HG02840 (cell line): ENCODE results near the gene JARID2.

Experiments
- ATAC-seq: cut with Tn5 transposase; IDR thresholded peaks from one replicate; pipeline ENCODE4 v1.9.1; 2021; ENCODE audit warnings: mild to moderate bottlenecking, moderate library complexity, moderate number of reproducible peaks; ENCODE audit not compliant: unreplicated experiment, low FRiP score

Gene JARID2

DNA sequence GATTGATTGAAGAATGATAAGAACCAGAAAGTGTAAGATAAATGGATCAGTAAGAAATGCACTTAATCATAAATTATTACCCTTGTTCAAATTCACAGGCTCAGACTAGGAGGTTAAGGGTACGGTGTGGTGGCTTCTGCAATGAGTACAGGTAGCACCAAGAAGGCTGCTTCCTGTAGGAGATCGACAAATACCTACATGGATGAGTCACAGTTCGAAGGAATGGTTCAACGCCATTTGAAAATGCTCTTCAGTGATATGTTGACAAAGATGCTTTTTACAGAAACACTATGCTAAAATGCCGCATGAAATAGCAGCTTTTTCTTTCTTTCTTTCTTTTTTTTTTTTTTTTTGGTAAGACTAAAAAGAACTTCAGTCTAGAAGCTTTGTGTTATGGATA, 300.7 kb downstream of the JARID2 start:
- no peak for ATAC-seq

DNA sequence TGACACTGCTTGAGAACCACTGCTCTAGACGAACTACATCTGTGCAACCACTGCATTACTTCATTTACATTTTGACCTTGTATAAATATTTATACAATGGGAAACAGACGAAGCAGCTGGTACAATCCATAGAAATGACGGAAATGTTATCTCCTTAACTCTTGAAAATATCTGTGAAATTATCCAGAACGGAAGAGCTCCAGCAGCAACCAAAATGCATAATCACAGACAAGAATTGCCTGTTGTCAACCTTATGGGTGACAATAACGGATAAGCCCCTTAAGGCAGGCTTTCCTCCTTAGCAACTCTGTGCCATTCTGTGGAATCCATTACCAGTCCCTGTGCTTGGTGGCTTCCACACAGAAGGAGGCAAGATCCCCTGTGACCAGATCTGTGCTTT, 301.5 kb downstream of the JARID2 start:
- ATAC-seq, result no peak

- ATAC-seq, result no peak
Observed at GRCh38 chr6:15549371-15549770, 303.5 kb downstream of the JARID2 start.

DNA sequence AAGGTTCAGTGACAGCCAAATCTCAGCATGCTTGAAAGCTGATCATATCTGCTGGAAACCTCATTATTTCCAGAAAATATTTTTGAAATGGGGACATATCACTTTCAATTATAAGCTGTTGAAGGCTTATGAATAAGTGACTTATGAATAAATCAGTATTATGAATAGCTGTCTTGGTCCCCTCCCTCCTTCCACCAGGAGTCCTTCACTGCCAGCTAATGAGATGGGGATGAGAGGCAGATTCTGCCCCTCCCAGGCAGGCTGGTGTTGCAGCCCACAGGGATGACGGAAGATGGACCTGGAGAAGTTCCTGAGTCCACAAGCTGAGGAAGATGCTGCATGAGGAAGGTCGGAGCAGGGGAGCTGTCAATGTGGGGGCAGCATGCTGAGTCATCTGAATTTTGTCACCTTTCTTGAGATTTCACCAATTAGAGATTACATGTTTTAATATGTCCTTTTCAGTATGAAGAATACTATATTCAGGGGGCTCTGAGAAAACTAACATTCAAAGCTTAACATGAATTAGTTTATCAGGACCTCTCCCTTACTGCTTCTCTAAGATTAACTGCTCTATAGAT, 304.8 kb downstream of the JARID2 start:
- ATAC-seq, result no peak

DNA sequence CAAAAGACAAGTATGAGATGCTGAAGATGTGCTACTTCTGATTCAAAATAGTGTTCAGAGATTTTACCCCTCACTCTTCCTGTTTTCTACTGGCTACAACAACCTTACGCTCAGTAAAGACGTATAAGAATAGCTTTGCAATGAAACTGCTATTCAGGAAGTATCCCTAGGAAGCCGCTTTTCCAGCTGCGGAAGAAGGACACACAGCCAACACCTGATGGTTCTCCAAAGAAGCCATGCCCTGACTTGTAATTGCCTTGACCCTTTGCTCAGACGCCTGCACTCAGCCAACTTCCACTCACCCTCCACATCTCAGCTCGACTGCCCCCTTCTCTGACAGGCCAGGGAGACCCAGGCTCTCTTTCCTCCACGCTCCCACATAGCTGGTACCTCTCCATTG, 305.4 kb downstream of the JARID2 start:
- ATAC-seq, result no peak

DNA sequence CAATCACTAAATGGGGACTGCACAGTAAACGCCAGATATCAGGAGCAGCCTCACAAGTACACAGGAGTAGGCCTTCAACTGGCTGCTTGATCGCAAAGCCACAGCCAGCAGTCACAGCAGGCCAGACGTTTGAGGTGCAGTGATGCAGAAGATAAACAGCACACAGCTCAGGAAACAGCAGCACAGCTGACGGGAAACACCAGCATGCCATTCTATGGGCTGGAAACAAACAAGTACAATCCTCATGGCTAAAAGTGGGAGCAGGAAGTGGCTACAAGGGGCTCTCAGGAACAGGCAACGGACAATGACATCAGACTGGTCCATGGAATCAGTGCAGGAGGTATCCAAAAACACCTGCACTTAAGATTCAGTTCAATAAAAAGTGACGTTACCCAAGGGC, 305.9 kb downstream of the JARID2 start:
- ATAC-seq, result no peak

DNA sequence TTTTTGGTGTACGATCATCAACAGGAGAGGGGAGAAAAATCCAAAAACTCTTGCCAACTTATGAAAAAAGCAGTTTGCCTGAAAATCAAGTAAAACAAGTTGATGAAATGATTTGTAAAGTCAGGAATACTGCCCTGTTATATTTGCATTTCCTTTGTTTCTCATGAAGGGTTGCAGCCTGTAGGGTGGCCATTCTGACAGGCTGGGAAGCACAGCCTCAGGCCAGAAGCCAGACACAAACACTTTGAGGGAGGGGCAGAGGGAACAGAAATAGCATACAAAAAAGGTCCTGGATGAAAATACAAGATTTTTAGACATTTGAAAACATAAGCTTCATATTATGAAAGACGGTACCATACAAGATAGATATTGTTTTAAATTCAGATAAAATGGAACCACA, 307.2 kb downstream of the JARID2 start:
- ATAC-seq, result no peak

DNA sequence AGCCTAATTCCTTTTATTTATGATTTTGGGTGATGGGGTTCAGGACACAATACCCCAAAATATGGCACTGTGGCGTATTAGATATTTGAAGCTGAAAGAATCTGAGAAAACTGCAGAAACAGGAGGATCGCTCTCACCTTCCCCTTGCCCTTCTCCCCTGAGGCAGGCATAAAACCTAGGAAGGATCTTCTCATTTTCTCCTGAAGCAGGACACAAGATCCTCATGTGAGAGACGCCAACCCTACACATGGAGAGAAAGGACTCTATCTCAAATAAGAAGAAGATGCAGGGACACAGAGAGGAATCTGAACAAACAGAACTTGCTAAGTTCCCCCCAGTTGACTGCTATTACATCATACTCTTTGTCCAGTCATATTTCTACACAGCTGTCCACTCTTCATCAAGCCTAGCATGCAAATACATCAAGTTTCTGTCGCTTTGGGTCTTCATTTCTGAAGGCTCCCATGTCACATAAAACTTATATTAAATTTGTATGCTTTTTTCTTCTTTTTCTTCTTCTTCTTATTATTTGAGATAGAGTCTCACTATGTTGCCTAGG, 307.9 kb downstream of the JARID2 start:
- no peak for ATAC-seq

- ATAC-seq, result no peak
Observed at GRCh38 chr6:15554728-15555100, 308.8 kb downstream of the JARID2 start.

DNA sequence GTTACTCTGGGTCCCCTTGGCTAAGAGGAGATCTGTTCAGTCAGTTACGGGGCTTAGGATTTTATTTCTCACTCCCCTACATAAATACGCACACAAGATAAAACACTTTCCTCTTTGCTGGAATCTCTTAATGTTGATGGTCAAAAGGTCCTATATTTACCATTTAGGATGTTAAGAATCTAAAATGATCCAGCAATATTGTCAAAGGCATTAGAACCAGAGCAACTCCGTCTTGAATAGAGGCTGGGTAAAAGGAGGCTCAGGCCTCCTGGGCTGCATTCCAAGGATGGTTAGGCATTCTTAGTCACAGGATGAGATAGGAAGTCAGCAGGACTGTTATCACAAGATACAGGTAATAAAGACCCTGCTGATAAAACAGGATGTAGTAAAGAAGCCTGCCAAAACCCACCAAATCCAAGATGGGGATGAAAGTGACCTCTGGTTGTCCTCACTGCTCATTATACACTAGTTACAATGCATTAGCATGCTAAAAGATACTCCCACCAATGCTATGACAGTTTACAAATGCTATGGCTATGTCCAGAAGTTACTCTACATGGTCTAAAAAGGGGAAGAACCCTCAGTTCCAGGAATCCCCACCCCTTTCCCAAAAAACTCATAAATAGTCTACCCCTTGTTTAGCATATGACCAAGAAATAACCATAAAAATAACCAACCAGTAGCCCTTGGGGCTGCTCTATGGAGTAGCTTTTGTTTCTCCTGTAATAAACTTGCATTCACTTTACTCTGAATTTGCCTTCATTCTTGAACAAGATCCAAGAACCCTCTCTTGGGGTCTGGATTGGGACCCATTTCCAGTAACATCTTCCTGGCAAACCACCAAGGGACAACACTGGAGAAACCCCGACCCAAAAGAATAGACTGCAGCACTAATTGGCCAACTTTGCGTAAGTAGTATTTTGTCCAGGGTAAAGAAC, 309.5 kb downstream of the JARID2 start:
- ATAC-seq, result no peak

GRCh38 chr6:15556711-15557110, 310.8 kb downstream of the JARID2 start:
- no peak for ATAC-seq

DNA sequence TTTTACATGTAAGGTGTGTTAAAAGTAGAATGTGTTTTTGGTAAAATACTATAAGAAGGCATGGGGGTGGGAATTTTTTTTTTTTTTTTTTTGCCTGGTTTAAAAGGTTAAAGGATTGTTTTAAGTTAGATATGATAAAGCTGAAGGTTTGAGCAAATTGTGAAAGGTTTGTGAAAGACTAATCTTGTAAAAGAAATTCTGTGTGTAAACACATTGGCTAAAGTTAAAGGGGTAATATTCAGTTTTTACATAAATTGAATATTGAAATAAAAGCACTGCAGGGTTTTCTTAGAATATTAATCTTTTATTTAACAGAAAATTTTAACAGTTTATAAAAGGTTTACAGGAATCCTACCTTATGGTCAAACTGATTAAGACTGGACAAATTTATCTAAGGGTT, 311.3 kb downstream of the JARID2 start:
- ATAC-seq, result no peak

DNA sequence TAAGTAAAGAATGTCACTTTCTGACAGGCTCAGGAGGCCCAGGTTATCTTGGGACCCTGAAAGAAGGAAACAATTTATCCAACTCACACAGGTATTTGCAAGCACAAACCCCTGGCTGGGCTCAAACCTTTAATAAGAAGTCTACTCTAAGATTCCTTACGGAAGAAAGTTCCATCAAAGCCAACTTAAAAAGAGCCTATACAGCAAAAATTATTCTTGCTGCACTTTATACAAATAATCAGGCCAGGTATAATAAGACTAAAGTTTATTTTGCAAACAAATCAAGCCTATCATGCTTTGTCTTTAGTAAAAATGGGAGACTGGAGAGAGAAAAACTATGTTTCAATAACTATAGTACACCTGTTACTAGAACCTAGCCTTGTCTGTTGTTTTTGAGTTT, 314.8 kb downstream of the JARID2 start:
- no peak for ATAC-seq

DNA sequence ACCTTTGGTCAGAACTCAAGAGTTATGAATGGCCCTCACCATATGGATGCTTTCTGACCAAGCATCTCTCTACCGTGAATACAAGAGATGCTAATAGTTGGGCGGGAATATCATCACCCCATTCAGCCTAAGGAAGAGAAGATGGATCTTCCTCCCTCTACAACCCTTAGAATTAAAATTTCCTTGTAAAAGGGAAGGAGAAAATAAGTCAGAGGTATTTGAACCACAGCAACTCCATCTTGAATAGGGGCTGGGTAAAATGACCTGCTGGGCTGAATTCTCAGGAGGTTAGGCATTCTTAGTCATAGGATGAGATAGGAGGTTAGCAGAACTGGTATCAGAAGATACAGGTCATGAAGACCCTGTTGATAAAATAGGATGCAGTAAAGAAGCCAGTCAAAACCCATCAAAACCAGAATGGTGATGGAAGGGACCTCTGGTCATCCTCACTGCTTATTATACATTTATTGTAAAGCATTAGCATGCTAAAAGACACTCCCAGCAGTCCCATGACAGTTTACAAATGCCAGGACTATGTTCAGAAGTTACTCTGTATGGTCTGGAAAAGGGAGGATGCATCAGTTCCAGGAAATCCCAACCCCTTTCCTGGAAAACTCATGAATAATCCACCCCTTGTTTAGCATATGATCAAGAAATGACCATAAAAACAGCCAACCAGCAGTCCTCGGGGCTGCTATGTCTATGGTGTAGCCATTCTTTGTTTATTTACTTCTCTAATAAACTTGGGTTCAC, 315.8 kb downstream of the JARID2 start:
- no peak for ATAC-seq

- ATAC-seq, result no peak
Observed at GRCh38 chr6:15562977-15563376, 317.1 kb downstream of the JARID2 start.

DNA sequence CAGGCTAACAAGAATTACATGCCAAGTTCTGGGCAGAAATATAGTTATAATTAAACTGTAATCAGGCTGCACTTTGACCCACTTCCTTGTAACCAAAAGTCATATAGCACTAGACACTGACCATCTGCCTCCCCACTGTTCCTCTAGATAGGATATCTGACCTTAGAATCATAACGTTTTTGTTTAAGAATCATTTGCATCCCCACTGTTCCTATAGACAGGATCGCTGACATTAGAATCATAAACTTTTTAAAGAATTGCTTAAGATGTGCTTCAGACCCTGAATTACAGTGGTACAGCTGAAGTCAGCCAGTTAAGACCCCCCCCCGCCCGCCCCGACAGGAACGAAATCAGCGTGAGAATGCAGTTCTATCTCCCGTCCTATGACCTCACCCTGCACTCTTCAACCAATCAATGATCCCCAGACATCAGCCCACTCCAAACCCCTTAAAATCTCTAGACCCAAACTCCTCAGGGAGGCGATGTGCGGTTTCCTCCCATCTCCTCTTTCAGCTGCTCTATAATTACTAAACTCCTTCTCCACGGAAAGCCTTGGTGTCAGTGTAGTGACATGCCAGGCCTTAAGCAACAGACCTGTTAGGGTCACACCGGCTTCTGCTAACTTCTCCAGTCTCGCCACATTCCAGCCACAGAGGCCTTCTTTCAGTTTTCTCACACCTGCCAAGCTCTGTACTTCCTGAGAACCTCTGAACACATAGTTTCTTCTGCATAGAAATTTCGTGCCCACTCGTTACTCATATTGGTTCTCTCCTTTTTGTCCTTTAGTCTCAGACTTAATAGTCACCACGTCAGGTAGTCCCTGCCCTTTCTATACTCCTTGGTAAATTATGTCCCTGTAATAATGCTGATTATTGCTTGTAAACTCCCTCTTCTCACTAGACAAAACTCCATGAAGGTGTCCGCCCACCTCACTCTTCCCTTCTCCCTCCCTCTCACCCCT, 323.4 kb downstream of the JARID2 start:
- ATAC-seq, result no peak

DNA sequence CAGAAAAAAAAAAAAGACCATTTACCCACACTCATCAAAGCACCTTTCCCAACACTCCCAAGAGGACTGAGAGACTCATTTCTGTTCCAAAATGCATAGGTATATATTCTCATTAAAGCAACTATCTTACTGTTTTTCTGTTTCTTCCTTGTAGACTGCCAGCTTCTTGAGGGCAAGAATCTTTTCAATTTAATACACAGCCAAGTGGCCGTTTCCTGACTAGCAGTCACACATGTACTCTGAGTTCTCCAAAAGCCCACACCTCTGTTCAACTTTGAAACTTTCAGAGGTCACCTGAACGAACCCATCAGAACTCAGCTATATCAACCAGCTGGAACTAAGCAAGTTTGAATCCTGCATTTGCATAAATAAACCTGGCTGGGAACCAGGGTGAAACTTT, 324.3 kb downstream of the JARID2 start:
- ATAC-seq, result no peak
